HEK293 (cell line): ENCODE data around the gene CTF1.

Experiments
- CTCF ChIP-seq: fragments of 450-650 bp; formaldehyde crosslinking; IDR thresholded peaks from 2 replicates; pipeline ENCODE4 v1.5.1; 2016; ENCODE audit warnings: missing biosample characterization, missing genetic modification characterization
- GLI2 ChIP-seq: fragments of 450-650 bp; formaldehyde crosslinking; IDR thresholded peaks from 2 replicates; pipeline ENCODE4; 2017; ENCODE audit warnings: missing biosample characterization, missing genetic modification characterization, low read depth, borderline replicate concordance
- SP2 ChIP-seq: fragments of 450-650 bp; formaldehyde crosslinking; IDR thresholded peaks from 2 replicates; pipeline ENCODE4 v1.5.1; 2016; ENCODE audit warnings: missing biosample characterization, missing genetic modification characterization
- SP3 ChIP-seq: fragments of 450-650 bp; formaldehyde crosslinking; IDR thresholded peaks from 2 replicates; pipeline ENCODE4 v1.5.1; 2016; ENCODE audit warnings: missing biosample characterization, missing genetic modification characterization
- ZBTB1 ChIP-seq: fragments of 450-650 bp; formaldehyde crosslinking; IDR thresholded peaks from 2 replicates; pipeline ENCODE4 v1.5.1; 2016; ENCODE audit warnings: missing biosample characterization, missing genetic modification characterization
- ZBTB44 ChIP-seq: fragments of 450-650 bp; IDR thresholded peaks from 2 replicates; pipeline ENCODE4 v1.5.1; 2018; ENCODE audit warnings: missing biosample characterization, mild to moderate bottlenecking, missing genetic modification characterization
- ZNF121 ChIP-seq: fragments of 450-650 bp; formaldehyde crosslinking; IDR thresholded peaks from 2 replicates; pipeline ENCODE4 v1.5.1; 2016; ENCODE audit warnings: missing biosample characterization, missing genetic modification characterization
- ZNF211 ChIP-seq: fragments of 450-650 bp; formaldehyde crosslinking; IDR thresholded peaks from 2 replicates; pipeline ENCODE4 v1.5.1; 2016; ENCODE audit warnings: low read depth, missing biosample characterization, missing genetic modification characterization
- ZNF214 ChIP-seq: fragments of 450-650 bp; formaldehyde crosslinking; IDR thresholded peaks from 2 replicates; pipeline ENCODE4 v1.5.1; 2017; ENCODE audit warnings: missing biosample characterization, mild to moderate bottlenecking, missing genetic modification characterization, borderline replicate concordance
- ZNF416 ChIP-seq: fragments of 450-650 bp; formaldehyde crosslinking; IDR thresholded peaks from 2 replicates; pipeline ENCODE4 v1.5.1; 2016; ENCODE audit warnings: missing biosample characterization, missing genetic modification characterization
- ZNF626 ChIP-seq: fragments of 450-650 bp; sonication (Bioruptor Pico); formaldehyde crosslinking; IDR thresholded peaks from 2 replicates; pipeline ENCODE4 v1.5.1; 2018; ENCODE audit warnings: missing biosample characterization, missing genetic modification characterization, inconsistent platforms
- ZSCAN5A ChIP-seq: fragments of 450-650 bp; formaldehyde crosslinking; IDR thresholded peaks from 2 replicates; pipeline ENCODE4 v1.5.1; 2016; ENCODE audit warnings: missing biosample characterization, missing genetic modification characterization
- TF ChIP-seq, protein P1 (sequence below): fragments of 450-650 bp; formaldehyde crosslinking; IDR thresholded peaks from 2 replicates; pipeline ENCODE4 v1.5.1; 2016; ENCODE audit warnings: missing biosample characterization, missing genetic modification characterization, low read depth

DNA sequence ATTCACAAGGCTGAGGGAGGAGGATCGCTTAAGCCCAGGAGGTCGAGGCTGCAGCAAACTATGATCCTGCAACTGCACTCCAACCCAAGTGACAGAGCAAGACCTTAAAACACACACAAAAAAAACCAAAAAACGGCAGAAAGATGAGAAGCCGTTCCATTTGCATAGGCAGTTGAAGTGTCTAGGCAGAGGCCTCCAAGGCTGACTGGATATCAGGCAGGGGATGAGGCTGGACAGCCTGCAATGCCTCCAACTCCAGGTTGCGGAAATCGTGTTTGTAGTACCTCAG, 25.0 kb downstream of the CTF1 start:
- TF ChIP-seq CTCF (tag by site-specific recombination) (no peak; the same call in 1 of the 2 replicates), ZSCAN5A (tag by site-specific recombination) (no peak), SP3 (tag by site-specific recombination) (no peak), ZNF211 (tag by site-specific recombination) (no peak), ZBTB1 (tag by site-specific recombination) (no peak), ZNF416 (tag by site-specific recombination) (no peak), SP2 (tag by site-specific recombination) (no peak), ZNF214 (tag by site-specific recombination) (no peak), ZBTB44 (0 out of 2 replicates have a peak, but pooled peaks have one; percentile 45), ZNF121 (no peak), GLI2 (tag by site-specific recombination) (no peak), ZNF626 (tag by site-specific recombination) (no peak)
- TF ChIP-seq, protein P1, sequence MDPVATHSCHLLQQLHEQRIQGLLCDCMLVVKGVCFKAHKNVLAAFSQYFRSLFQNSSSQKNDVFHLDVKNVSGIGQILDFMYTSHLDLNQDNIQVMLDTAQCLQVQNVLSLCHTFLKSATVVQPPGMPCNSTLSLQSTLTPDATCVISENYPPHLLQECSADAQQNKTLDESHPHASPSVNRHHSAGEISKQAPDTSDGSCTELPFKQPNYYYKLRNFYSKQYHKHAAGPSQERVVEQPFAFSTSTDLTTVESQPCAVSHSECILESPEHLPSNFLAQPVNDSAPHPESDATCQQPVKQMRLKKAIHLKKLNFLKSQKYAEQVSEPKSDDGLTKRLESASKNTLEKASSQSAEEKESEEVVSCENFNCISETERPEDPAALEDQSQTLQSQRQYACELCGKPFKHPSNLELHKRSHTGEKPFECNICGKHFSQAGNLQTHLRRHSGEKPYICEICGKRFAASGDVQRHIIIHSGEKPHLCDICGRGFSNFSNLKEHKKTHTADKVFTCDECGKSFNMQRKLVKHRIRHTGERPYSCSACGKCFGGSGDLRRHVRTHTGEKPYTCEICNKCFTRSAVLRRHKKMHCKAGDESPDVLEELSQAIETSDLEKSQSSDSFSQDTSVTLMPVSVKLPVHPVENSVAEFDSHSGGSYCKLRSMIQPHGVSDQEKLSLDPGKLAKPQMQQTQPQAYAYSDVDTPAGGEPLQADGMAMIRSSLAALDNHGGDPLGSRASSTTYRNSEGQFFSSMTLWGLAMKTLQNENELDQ (tag by site-specific recombination) = no peak
